ENCODE data around the gene KIAA0040. TPM values are rescaled to one million over a fixed set of nuclear protein-coding genes. Genes with fewer than 3 reads are reported as not detected.
A peak's percentile ranks its signal among the peaks of the same experiment; 100 is the strongest.
"Not testable (repeated sequence)": the region's sequence is repeated elsewhere in the genome, so short reads cannot be mapped to it uniquely, and the experiment has no call there.

Gene KIAA0040
- total RNA-seq, 1 experiment from 2014 or later, result 10.6 TPM

DNA sequence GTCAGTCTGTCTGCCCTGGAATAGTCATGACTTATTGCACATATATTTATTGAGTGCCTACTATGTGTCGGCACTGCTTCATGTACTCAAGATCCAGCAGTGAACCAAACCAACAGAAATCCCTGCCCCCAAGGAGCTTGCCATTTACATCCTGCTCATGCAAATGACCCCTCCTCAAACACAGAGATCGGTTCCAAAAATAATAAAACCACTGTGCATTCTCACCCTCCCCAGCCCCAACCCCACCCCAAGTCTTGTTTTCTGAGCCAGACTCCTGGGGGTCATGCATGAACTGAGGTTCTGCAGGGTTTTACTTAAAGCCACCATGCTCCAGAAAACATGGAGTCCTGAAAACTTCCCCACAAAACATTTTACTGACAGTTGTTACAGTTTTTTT, 61.9 kb downstream of the KIAA0040 start:
- Histone ChIP-seq H3K36me3 (replicated peaks; ENCODE audit: control insufficient read depth, insufficient read depth, low read length) (no peaks in the 10 kb centered on the region), H3K27me3 (ENCODE audit: control insufficient read depth, insufficient read depth, low read length) (no peaks in the 10 kb centered on the region; the same call in 1 of the 2 replicates), H3K4me3 (ENCODE audit: insufficient read depth, low read depth, low read length) (no peak overlapping the region)
- no peak for DNase-seq

DNA sequence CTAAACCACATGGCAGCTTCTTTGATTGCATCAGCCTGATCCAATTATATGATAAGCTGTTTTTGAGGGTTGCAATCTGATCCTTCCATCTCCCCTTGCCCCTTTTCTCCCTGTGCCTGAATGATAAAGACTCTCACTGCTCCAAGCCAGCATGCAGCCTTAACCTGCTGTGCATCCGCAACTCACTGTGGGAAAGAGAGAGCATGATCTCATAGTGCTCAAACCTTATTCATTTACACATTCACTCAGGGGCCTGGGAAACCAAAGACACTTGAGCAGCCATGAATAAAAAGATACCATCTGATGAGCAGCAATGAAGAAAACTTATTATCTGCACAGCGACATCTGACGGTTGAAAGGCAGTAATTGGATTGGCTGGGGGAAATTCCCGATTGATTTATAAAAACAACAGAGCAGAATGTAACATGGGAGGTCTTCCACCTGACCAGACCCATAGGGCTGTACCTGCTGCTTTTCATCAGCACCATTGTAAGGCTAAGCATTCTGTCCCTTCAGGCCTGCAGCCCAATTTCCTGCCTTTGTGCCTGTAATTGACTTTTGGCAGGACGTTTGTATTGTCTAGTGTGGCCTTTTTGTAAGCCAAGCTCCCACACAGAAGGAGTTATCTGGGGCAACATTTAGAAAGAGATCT, 62.5 kb downstream of the KIAA0040 start:
- DNase-seq, result peak; percentile 48
- no peaks in the 10 kb centered on the region for H3K36me3 ChIP-seq (replicated peaks; ENCODE audit: control insufficient read depth, insufficient read depth, low read length)
- H3K4me3 ChIP-seq (ENCODE audit: insufficient read depth, low read depth, low read length), result no peak overlapping the region
- H3K27me3 ChIP-seq (ENCODE audit: control insufficient read depth, insufficient read depth, low read length), result no peaks in the 10 kb centered on the region; the same call in 1 of the 2 replicates

DNA sequence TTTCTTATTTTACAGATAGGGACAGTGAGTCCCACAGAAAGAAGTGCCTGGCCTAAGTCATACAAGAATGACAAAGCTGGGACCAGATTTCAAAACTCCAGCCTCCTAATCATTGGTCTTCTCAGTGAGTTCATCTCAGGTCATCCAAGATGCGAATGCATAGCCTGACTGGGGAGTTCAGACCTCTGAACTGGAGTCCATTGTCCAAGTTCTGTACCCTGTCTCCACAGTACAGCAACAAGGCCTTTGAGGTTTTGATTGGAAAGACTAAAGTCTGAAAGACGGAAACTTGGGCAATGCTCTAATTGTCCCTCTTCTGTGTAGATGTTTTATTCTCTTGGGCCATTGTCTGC, 63.0 kb downstream of the KIAA0040 start:
- Histone ChIP-seq H3K4me3 (ENCODE audit: insufficient read depth, low read depth, low read length) (no peak overlapping the region), H3K27me3 (ENCODE audit: control insufficient read depth, insufficient read depth, low read length) (no peaks in the 10 kb centered on the region), H3K36me3 (replicated peaks; ENCODE audit: control insufficient read depth, insufficient read depth, low read length) (no peaks in the 10 kb centered on the region)
- DNase-seq, result no peak

DNA sequence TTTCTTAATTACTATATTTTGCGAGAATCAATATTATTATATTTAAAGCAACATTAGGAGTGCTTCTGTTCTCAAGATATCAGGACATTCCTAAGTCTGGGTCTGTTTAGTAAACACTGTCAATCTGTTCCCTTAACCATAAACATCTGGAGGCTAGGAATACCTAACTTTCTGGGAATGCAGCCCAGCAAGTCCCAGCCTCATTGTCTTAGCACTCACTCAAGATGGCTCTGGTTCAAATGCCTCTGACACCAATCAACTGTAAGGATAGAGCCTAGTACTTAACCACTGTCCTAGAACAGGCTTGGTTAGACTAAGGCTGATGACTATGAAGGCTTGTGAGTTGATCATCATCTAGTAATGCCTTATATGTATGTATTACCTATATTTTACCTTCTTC, 63.4 kb downstream of the KIAA0040 start:
- DNase-seq, result no peak
- Histone ChIP-seq H3K27me3 (ENCODE audit: control insufficient read depth, insufficient read depth, low read length) (no peaks in the 10 kb centered on the region), H3K36me3 (replicated peaks; ENCODE audit: control insufficient read depth, insufficient read depth, low read length) (no peaks in the 10 kb centered on the region), H3K4me3 (ENCODE audit: insufficient read depth, low read depth, low read length) (no peak overlapping the region)

DNA sequence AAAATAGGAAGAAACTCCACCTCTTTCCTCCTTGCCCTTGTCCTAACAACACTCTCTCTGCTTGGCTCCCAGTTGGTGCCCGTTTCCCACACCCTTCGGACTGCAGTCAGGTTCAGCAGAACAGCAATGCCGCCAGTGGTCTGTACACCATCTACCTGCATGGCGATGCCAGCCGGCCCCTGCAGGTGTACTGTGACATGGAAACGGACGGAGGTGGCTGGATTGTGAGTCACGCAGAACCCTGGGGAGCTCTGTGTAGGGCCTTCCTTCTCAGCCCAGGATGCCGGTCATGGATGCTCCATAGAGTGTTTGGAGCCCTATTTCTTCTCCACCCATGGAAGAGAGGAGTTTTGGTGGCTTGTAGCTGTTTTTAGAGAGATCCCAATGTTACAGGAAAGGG, 64.1 kb downstream of the KIAA0040 start:
- DNase-seq, result no peak
- Histone ChIP-seq H3K27me3 (ENCODE audit: control insufficient read depth, insufficient read depth, low read length) (no peaks in the 10 kb centered on the region), H3K4me3 (ENCODE audit: insufficient read depth, low read depth, low read length) (no peak overlapping the region), H3K36me3 (replicated peaks; ENCODE audit: control insufficient read depth, insufficient read depth, low read length) (no peaks in the 10 kb centered on the region)

DNA sequence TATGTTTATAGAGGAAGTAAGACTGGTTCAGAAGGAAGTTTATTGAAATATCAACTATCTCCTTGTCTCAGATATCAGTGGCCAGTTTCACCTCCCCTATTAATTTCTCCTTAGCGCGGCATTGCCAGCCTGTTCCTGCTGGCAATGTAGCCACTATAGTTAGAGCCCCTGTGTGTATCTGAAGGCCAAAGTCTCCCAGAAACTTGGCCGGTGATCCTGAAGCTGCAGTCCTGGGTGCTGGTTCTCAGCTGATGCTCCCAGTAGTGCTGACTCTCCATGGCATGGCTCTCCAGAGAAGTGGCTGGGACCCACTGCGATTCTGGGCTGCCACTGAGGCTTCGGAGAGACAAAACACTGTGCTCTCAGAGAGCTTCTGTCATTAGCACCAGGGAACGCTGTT, 65.0 kb downstream of the KIAA0040 start:
- no peak overlapping the region for H3K4me3 ChIP-seq (ENCODE audit: insufficient read depth, low read depth, low read length)
- no peaks in the 10 kb centered on the region; the same call in 1 of the 2 replicates for H3K27me3 ChIP-seq (ENCODE audit: control insufficient read depth, insufficient read depth, low read length)
- no peak for DNase-seq
- H3K36me3 ChIP-seq (replicated peaks; ENCODE audit: control insufficient read depth, insufficient read depth, low read length), result no peaks in the 10 kb centered on the region

DNA sequence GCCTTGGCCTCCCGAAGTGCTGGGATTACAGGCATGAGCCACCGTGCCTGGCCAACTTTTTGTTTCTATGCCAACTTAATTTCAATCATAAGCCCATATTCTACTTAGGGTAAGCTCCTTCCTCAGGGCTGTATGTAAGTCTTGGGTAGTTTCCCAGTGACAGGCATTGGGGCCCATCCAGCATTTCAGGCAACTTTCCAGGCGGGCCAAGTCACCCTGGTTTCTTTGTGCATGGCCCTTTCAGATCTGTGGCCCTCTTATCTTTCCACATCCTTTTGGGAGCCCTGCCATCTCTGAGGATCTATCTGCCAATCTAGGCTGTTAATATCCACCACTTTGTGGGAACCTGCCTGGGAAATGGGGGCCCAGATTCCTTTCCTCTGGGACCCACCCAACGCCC, 66.2 kb downstream of the KIAA0040 start:
- H3K36me3 ChIP-seq (replicated peaks; ENCODE audit: control insufficient read depth, insufficient read depth, low read length), result no peaks in the 10 kb centered on the region
- no peak for DNase-seq
- no peaks in the 10 kb centered on the region; the same call in 1 of the 2 replicates for H3K27me3 ChIP-seq (ENCODE audit: control insufficient read depth, insufficient read depth, low read length)
- H3K4me3 ChIP-seq (ENCODE audit: insufficient read depth, low read depth, low read length), result no peak overlapping the region

DNA sequence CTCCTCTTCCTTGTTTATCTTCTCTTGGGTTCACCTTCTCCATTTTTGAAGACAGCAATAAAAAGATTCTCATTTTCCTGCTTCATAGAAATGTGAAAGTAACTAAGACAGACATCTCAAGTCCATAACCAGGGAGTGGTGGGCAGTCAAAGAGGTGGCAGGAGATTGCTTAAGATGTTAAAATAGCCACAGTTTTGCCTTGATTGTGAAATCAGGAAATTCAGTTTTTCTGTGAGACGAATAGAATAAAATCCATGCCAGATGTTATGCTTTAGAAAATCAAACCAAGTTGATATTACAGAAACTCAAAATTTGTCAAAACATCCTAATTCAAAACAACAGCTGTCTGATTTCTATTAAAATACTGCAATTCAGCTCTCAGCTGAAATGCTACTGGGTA, 67.7 kb downstream of the KIAA0040 start:
- Histone ChIP-seq H3K36me3 (replicated peaks; ENCODE audit: control insufficient read depth, insufficient read depth, low read length) (no peaks in the 10 kb centered on the region), H3K4me3 (ENCODE audit: insufficient read depth, low read depth, low read length) (no peak overlapping the region), H3K27me3 (ENCODE audit: control insufficient read depth, insufficient read depth, low read length) (no peaks in the 10 kb centered on the region; the same call in 1 of the 2 replicates)
- DNase-seq, result no peak

DNA sequence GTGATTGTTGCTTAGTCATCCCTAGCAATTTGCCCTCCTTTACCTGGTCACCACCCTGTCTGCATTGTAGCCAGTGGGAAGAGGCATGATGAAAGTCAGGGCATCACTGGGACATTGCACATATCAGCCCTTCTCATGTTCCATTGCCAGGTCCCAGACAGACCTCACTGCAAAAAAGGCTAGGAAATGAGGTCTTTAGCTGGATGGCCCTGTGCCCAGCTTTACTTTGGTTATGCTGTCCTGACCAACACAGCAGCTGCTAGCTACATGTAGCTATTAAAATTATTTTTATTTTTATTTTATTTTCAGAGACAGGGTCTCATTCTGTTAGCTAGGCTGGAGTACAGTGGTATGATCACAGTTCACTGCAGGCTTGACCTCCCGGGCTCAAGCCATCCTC, 72.1 kb downstream of the KIAA0040 start:
- Histone ChIP-seq H3K4me3 (ENCODE audit: insufficient read depth, low read depth, low read length) (no peak overlapping the region), H3K27me3 (ENCODE audit: control insufficient read depth, insufficient read depth, low read length) (no peaks in the 10 kb centered on the region; the same call in 1 of the 2 replicates), H3K36me3 (replicated peaks; ENCODE audit: control insufficient read depth, insufficient read depth, low read length) (no peaks in the 10 kb centered on the region)
- DNase-seq, result no peak

DNA sequence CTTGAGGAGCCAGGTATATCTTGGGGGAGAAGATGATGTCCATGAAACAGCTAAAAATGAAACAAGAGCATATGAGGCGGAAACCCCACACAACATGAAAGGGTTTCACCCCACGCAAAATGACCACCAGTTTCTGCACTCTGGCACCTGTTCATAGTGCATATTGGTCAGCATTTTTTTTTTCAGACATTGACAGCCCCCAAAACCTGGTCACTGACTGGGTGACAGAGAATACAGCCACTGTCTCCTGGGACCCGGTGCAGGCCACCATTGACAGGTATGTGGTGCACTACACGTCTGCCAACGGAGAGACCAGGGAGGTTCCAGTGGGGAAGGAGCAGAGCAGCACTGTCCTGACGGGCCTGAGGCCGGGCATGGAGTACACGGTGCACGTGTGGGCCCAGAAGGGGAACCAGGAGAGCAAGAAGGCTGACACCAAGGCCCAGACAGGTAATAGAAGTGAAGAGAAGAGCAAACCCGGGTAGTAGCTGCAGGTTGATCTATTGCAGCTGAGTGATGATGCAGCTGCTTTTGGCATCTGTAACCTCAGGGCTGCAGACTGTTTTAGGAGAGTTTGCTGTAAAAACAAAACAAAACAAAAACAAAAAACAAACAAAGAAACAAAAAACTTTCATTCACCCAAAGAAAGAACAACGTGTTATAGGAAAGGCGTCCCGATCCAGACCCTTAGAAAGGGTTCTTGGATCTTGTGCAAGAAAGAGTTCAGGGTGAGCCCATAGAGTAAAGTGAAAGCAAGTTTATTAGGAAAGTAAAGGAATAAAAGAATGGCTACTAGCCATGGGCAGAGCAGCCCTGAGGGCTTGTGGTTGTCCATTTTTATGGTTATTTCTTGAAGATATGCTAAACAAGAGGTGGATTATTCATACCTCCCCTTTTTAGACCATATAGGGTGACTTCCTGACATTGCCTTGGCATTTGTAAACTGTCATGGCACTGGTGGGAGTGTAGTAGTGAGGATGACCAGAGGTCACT, 73.9 kb downstream of the KIAA0040 start:
- DNase-seq, result no peak
- H3K36me3 ChIP-seq (replicated peaks; ENCODE audit: control insufficient read depth, insufficient read depth, low read length), result no peaks in the 10 kb centered on the region
- no peak overlapping the region for H3K4me3 ChIP-seq (ENCODE audit: insufficient read depth, low read depth, low read length)
- no peaks in the 10 kb centered on the region; the same call in 1 of the 2 replicates for H3K27me3 ChIP-seq (ENCODE audit: control insufficient read depth, insufficient read depth, low read length)

DNA sequence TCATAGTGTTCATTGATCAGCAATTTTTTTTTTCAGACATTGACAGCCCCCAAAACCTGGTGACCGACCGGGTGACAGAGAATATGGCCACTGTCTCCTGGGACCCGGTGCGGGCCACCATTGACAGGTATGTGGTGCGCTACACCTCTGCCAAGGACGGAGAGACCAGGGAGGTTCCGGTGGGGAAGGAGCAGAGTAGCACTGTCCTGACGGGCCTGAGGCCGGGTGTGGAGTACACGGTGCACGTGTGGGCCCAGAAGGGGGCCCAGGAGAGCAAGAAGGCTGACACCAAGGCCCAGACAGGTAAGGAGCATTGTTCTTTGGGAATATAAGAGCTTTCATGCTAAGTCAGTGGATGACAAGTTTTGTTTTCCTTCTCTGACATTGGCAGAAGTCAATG, 75.7 kb downstream of the KIAA0040 start:
- no peak for DNase-seq
- H3K4me3 ChIP-seq (ENCODE audit: insufficient read depth, low read depth, low read length), result no peak overlapping the region
- no peaks in the 10 kb centered on the region for H3K36me3 ChIP-seq (replicated peaks; ENCODE audit: control insufficient read depth, insufficient read depth, low read length)
- H3K27me3 ChIP-seq (ENCODE audit: control insufficient read depth, insufficient read depth, low read length), result no peaks in the 10 kb centered on the region

DNA sequence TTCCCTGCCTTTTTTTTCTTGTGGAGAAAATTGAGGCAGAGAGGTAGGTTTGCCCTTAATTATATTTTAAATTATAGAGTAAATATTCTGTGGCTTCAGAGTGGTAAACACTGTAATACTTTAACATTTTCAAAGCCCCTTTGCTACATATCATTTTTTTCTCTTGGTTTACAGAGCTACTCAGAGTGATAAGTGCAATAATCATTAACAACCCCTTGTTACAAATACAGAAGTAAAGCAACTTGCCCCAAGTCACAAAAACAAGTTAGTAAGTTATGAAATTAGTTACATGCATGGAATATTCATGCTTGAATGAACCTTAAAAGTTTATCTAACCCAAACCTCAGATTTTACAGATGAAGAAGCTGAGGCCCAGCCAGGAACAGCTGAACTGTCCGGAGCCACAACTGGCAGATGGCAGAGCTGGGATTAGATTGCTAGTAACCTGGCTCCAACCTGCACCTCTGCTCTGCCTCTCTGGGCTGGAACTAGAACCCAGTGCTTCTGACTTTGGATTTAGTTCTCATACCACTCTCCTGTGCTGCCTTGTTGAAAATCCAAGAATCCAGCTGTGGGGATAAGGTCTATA, 76.3 kb downstream of the KIAA0040 start:
- Histone ChIP-seq H3K27me3 (ENCODE audit: control insufficient read depth, insufficient read depth, low read length) (no peaks in the 10 kb centered on the region), H3K4me3 (ENCODE audit: insufficient read depth, low read depth, low read length) (no peak overlapping the region), H3K36me3 (replicated peaks; ENCODE audit: control insufficient read depth, insufficient read depth, low read length) (no peaks in the 10 kb centered on the region)
- DNase-seq, result no peak

DNA sequence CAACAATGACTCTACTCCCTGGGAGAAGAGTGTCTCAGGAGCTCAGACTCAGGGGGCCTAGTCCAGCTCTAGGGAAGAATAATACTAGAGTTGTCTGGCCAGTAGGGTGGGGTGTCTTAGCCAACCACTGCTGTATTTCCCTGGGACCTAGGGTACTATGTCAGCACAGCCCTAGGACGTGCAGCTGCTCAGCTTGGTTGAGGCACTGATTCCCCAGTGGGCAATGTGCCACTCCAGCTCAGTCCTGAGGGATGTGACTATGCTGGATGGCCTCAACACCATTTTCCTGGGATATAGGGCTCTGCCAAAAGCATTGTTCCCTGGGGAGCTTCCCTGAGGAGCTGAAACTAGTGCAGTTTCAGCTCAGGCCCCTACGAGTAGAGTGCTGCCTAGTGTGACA, 77.6 kb downstream of the KIAA0040 start:
- no peak for DNase-seq
- H3K27me3 ChIP-seq (ENCODE audit: control insufficient read depth, insufficient read depth, low read length), result no peaks in the 10 kb centered on the region
- H3K36me3 ChIP-seq (replicated peaks; ENCODE audit: control insufficient read depth, insufficient read depth, low read length), result no peaks in the 10 kb centered on the region
- H3K4me3 ChIP-seq (ENCODE audit: insufficient read depth, low read depth, low read length), result no peak overlapping the region

DNA sequence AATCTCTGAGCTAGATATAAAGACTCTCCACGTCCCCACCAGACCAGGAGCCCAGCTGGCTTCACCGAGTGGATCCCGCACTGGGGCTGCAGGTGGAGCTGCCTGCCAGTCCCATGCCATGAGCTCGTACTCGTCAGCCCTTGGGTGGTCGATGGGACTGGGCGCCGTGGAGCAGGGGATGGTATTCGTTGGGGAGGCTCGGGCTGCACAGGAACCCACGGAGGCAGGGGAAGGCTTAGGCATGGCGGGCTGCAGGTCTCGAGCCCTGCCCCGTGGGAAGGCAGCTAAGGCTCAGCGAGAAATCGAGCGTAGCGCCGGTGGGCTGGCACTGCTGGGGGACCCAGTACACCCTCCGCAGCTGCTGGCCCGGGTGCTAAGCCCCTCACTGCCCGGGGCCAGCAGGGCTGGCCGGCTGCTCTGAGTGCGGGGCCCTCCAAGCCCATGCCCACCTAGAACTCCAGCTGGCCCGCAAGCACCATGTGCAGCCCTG, 84.2 kb downstream of the KIAA0040 start:
- H3K36me3 ChIP-seq (replicated peaks; ENCODE audit: control insufficient read depth, insufficient read depth, low read length); DNase-seq; H3K27me3 ChIP-seq (ENCODE audit: control insufficient read depth, insufficient read depth, low read length); H3K4me3 ChIP-seq (ENCODE audit: insufficient read depth, low read depth, low read length): not testable (repeated sequence)

Measured in H7 (cell line).